HG03103 (cell line): ENCODE measurements around the gene DENND10.
"Not testable (repeated sequence)": the region's sequence is repeated elsewhere in the genome, so short reads cannot be mapped to it uniquely, and the experiment has no call there.

ENCODE experiments used
- ATAC-seq: cut with Tn5 transposase; IDR thresholded peaks from one replicate; pipeline ENCODE4 v1.9.1; 2021; ENCODE audit warnings: low read depth; ENCODE audit not compliant: unreplicated experiment

DENND10 gene

GRCh38 chr10:119129721-119130120 lies 25.8 kb downstream of the DENND10 start:
- ATAC-seq, result no peak

- peak; percentile 54 for ATAC-seq
These were observed 27.8 kb downstream of the DENND10 start for GRCh38 chr10:119131512-119132240.

DNA sequence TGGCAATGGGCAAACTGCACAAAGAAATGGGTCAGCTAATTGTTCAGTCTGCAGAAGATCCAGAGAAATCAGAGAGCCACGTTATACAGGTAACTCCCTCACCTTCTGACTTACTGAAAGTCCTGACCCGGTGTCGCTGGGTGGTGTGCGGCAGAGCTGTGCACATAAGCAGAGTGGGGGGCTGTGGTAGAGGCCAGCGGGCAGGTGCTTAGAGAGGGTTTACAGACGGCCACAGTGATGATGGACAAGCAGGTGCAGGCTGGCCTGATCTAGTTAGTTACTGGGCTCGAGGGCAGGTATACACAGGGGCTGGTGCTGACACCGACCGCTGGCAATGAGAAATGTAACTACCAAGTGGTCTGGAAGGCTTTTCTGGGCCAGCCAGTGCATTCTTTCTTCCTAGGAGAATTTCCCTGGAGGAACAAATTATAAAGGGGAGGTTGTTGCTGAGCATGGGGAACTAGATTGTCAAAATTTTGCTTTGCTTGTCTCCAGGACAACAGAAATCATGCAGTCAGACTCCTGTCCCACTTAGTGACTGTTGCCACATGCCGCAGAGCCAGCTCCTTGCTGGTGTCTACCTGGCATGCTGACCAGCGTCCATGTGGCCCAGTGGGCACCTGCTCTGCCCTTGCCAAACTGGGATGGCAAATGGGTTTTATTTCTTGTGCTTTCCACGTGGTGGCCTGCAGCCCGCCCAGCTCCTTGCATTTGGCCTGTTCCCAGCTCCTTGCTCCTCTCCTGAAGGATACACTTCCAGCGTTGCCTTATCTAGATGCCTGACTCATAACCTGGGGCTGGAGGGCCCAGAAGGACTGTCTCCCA lies 28.8 kb downstream of the DENND10 start:
- ATAC-seq, result no peak

DNA sequence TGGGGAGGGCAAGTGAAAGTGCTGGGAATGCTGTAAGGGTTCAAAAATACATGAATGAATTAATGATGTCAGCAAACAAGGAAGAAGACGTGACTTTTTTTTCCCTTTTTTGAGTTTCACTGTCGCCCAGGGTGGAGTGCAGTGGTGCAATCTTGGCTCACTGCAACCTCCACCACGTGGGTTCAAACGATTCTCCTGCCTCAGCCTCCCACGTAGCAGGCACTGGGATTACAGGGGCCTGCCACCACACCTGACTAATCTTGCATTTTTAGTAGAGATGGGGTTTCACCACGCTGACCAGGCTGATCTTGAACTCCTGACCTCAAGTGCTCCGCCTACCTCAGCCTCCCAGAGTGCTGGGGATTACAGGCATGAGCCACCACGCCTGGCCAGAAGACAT lies 30.0 kb downstream of the DENND10 start:
- ATAC-seq, result no peak

DNA sequence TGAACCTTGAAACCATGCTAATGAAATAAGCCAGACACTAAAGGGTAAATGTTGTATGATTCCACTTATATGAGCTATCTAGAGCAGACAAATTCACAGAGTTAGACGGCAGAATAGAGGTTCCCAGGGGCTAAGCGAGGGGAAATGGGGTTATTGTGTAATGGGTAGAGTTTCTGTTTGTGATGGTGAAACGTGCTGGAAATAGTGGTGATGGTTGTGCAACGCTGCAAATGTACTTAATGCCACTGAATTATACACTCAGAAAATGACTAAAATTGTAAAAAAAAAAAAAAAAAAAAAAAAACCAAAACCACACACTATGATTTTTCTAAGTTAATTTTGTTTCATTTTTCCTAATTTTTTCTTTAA lies 31.6 kb downstream of the DENND10 start:
- no peak for ATAC-seq

- no peak for ATAC-seq
These were observed 32.2 kb downstream of the DENND10 start for GRCh38 chr10:119136084-119136483.

- not testable (repeated sequence) for ATAC-seq
These were observed 34.0 kb downstream of the DENND10 start for GRCh38 chr10:119137878-119138277.

- ATAC-seq, result no peak
These were observed 34.7 kb downstream of the DENND10 start for GRCh38 chr10:119138346-119139306.

DNA sequence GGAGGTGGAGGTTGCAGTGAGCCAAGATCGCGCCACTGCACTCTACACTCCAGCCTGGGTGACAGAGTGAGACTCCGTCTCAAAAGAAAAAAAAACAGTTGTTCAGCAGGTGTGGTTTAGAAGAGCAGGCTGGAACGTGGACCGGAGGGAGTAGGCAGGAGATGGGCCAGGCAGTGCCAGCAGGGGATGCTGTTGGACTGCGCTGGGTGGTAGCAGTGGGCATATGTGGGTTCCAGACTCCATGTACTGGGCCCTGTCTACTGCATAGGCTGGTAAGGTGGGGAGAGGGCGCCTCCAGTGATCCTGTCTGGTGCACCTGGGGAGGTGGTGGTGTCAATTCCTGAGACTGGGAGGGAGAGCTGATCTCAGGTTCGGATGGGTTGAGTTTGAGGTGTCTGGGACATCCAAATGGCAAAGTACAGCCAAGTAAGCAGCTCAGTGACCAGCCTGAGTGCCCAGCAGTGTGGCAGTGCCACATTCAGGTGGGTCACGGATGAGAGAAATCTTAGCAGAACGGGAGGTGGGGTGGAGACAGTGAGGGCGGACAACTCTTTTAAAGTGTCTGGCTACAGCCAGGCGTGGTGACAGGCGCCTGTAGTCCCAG lies 35.7 kb downstream of the DENND10 start:
- no peak for ATAC-seq

DNA sequence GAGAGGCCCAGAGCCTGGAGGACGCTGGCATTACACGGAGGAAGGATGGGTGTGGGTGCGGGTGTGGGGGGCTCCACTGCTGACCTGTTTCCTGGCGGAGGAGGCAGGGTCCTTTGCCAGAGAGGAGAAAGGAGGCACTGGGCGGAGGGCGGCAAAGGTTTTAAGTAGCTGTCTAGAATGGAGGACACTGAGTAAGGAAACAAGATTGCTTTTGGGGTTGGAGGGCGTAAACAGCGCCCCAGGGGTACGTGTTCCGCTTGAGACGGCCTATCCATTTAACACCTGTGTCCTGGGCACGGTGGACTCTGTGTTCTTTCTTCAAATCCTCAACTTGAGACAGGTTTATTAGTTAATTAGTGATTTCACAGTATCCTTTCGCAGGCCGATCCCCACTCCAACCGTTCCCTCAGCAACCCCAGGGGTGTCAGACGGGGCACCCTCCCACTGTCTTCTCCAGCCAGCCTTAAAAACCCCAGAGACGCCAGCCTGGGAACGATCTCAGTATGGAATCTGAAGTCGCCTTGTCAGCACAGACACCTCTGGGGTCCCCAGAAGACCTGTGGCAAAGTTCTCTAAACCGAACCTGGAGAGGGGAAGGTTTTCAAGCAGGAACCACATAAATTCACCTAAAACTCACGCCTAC lies 36.8 kb downstream of the DENND10 start:
- no peak for ATAC-seq

GRCh38 chr10:119143657-119144056 lies 39.7 kb downstream of the DENND10 start:
- ATAC-seq, result no peak

GRCh38 chr10:119149157-119149556 lies 45.2 kb downstream of the DENND10 start:
- no peak for ATAC-seq

DNA sequence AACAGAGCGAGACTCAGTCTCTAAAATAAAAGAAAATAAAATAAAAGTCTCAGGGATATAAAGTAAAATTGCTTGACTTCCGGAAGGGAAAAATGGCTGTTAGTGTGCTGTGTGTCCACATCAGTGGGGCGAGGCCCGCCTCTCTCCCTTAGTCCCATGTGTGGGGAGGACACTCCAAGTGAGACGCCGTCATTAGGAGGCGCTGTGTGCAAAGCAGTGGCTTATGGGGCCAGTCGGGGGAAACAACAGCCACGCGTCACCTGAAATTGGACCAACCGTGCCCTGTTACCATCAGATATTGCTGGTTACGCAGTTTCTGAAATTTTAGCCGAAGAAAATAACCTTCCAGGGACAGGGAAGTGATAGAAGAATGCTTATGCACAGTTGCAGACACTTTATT lies 45.8 kb downstream of the DENND10 start:
- ATAC-seq, result no peak

DNA sequence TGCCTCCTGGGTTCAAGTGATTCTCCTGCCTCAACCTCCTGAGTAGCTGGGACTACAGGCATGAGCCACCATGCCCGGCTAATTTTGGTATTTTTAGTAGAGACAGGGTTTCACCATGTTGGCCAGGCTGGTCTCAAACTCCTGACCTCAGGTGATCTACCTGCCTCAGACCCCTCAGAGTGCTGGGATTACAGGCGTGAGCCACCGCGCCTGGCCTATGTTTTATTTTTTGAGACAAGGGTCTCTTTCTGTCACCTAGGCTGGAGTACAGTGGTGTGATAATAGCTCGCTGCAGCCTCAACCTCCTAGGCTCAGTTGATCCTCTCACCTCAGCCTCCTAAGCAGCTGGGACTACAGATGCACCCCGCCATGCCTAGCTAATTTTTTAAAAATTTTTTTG lies 47.7 kb downstream of the DENND10 start:
- ATAC-seq, result not testable (repeated sequence)

- no peak for ATAC-seq
These were observed 49.1 kb downstream of the DENND10 start for GRCh38 chr10:119153041-119153440.

DNA sequence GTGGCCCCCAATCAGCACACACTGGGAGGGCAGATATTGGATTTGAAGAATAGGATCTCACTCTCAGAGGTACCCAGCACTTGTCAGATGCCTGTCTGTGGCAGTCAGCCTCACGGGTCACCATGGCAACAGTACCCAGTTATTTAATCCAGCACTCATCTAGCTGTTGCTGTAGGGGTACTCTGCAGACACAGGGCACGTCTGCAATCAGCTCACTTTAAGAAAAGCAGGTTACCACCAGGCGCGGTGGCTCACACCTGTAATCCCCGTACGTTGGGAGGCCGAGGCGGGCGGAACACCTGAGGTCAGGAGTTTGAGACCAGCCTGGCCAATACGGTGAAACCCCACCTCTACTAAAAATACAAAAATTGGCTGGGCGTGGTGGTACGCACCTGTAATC lies 49.7 kb downstream of the DENND10 start:
- no peak for ATAC-seq

GRCh38 chr10:119159332-119159731 lies 55.4 kb downstream of the DENND10 start:
- no peak for ATAC-seq

GRCh38 chr10:119161680-119162451 lies 58.0 kb downstream of the DENND10 start:
- ATAC-seq, result no peak

- ATAC-seq, result no peak
These were observed 58.7 kb downstream of the DENND10 start for GRCh38 chr10:119162452-119163092.
